ENCODE data around the gene SOX6.

DNA sequence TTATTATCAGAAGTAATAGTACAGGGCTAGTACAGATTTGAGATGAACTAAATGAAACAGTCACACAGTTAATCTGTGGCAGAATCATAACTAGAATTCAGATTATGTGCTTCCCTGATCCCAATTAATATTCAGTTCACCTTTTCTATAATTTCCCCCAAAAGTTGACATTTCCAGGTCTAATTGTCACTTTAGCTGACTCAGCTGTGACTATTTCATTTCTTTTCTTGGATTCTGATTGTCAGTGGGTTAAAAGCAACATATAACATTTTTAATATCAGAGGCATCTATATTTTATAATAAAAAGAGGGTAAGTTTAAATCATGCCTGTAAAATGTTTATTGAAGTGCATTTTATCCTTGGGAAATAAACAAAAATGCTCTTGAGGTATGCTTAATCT lies 28.8 kb upstream of the SOX6 start:
- TF ChIP-seq CTCF (IDR thresholded peaks at IDR 0.05) (no peak), POLR2A (IDR thresholded peaks at IDR 0.05) (no peak), POLR2AphosphoS5 (IDR thresholded peaks at IDR 0.05) (no peak), EP300 (IDR thresholded peaks at IDR 0.05; ENCODE audit: low read depth) (no peak)
